SKM-1 treated with dmso at 0.1 percent for 144 hours (cell line): ENCODE data around the gene RIPOR2.

Source experiments
- DNase-seq: peaks from one replicate; lab custom pipeline; 2025; ENCODE audit not compliant: unreplicated experiment; lab: John Stamatoyannopoulos, UW

RIPOR2 gene

GRCh38 chr6:24849713-24850112 is 86.0 kb downstream of the RIPOR2 start:
- no peak for DNase-seq

GRCh38 chr6:24848461-24848860 is 87.3 kb downstream of the RIPOR2 start:
- no peak for DNase-seq

DNA sequence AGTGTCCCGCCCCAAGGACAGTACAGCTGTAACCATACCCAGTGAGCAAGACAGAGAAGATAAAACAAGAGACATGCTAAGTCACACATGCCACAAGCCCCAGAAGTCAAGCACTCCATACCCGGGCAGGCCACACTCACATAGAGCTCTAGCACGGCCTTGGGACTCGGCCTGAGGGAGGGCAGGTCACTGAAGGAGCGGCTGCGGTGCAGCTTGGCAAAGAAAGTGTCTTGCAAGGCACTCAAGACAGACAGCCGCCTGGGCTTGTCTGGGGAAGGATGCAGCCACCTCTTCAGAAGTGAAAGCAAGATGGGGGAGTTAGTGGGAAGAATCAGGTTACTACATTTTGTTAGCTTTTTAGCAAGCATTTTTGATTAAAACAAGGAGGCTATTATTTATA is 88.4 kb downstream of the RIPOR2 start:
- no peak for DNase-seq

DNA sequence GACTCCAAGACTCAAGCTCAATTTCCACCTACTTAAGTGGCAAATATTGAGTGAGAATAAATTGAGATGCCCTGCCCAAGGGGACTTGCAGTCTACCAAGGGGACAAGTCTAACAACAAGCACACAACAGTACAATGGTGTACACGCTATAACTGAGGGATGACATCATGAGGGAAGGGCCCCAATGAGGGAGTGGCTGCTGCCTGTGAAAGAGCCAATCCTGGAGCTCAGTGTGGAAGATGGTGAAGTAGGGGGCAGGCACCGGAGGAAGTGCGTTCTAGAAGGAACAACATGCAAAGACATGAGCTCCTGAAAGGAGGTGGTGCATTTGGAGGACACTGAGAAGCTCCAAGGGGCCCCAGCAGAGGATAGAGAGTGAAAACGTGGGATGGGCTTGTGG is 90.2 kb downstream of the RIPOR2 start:
- DNase-seq: no peak

- DNase-seq: no peak
Observed at GRCh38 chr6:24844903-24845302, 90.9 kb downstream of the RIPOR2 start.

- DNase-seq: no peak
Observed at GRCh38 chr6:24844061-24844460, 91.7 kb downstream of the RIPOR2 start.

DNA sequence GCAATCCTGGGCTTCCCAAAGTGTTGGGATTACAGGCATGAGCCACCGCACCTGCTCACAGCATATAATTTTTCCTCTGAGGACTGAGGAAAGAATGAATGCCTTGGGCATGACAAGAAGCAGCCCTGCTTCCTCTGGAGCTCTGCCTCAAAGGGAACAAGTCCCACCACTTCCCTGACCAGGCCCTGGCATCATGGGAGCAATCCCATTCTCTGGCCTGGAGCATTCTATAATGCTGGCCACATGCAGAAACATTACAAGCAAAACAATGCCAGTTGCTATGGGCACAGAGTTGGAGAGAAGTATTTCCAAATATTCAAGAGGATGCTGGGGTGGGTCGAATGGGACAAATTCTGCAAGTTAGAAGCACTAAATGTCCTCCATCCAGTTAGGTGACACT is 95.6 kb downstream of the RIPOR2 start:
- DNase-seq: no peak

DNA sequence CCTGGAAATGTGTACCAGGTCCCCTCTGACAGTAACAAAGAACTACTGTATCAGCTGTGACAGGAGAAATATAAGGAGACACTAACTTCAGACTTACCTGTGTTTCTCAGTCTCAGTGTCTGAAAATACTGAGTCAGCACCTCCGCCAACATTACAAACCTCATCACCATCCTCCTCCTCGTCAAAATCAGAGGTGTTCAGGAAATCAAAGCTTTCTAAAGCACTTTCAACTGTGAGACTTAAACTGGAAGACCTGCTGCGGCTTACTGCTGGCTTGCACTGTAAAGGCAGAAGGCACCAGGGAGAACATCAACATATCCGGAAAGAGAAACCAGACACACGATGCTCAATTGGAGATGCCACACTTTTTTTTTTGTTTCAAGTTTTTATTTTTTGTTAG is 96.8 kb downstream of the RIPOR2 start:
- no peak for DNase-seq

DNA sequence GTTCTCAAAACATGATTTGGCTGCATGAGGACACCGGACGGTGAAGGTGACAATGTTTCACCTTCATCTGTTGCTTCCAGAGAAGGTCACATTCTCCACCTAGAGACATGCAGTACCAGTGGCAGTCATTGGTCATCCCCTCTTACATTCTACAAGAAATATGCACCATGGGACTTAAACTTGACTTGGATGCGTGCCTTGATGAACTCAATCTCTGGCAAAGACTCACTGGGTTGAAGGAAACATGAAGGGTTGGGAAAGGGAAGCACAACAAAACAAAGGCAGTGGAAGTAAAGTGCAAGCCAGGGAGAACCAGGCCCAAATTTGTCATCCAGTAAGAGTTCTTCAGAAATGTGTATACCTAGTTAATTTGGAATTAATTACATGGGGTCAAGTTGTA is 97.7 kb downstream of the RIPOR2 start:
- DNase-seq: no peak

GRCh38 chr6:24836109-24836508 is 99.7 kb downstream of the RIPOR2 start:
- DNase-seq: no peak

GRCh38 chr6:24833711-24834386 is 101.9 kb downstream of the RIPOR2 start:
- no peak for DNase-seq

- DNase-seq: no peak
Observed at GRCh38 chr6:24832794-24833193, 103.0 kb downstream of the RIPOR2 start.

DNA sequence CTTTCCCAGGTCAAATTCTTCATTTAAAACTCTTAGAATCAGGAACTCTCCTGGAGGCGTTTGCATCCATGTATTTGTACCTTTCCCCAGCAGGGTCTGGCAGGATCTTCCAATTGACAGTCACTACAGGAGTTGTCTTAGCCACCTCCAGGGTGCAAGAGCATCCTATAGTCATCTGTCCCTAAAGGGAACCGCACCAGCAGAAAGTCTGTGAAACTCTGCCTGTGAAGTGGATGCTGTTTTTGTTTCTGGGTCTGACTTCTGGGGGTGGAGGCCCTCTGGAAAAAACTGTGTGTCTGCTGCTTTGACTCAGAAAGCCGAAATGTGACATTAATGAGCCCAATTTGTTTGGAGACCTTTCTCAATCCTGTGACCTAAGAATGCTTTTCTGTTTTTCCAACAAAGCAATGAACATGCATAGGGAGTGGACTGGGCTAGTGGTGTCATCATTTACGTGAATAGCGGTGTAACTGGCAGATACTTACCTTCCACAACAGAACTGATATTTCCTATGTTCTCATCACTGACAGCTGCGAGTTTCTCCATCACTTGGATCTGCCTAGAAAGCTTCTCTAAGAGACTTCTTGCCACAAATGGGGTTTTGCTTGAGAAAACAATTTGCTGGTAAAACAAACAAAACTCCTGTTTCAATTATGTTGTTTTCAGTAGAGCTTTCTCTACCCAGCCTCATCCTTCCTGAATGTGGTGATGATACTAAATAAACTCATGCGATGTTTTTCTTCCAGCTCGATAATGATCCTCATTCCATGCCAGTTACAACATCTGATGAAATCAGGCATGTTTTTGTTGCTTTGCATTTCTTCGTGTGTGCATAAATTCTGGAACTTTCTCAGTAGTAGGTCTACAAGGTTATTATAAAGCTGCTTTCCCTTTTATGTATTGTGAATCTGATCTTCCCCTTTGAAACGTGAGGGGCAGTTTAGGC is 103.7 kb downstream of the RIPOR2 start:
- DNase-seq: no peak

DNA sequence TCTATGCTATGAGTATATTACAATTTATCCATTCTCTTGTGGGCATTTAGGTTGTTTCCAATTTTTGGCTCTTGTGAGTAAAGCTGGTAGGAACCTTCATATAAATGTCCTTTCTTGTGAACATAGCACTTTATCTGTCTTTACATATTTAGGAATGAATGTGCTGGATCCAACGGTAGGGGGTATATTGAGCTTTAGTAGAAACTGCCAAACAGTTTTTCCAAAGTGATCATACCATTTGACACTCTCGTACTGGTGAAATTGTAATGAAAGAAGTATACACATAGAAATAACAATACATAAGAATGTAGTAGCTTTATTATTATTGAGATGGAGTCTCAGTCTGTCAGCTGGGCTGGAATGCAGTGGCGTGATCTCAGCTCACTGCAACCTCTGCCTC is 106.1 kb downstream of the RIPOR2 start:
- DNase-seq: no peak

DNA sequence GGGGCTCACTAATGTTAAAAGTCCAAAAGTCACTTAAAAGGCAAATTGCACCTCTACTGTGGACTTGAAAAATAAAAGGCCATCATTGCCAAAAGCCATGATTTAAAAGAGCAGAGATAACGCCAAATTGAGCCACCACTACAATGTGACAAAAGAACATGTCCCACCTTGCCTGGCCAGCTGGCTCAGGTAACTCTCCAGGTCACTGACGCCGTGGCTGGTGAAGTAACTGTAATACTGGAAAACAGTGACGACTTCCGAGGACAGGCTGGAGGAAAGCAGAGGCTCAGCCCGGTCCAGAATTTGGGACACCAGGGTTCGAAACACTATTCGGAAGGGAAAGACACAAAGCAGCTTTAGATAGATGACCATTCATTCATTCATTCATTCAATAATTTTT is 107.8 kb downstream of the RIPOR2 start:
- DNase-seq: no peak

DNA sequence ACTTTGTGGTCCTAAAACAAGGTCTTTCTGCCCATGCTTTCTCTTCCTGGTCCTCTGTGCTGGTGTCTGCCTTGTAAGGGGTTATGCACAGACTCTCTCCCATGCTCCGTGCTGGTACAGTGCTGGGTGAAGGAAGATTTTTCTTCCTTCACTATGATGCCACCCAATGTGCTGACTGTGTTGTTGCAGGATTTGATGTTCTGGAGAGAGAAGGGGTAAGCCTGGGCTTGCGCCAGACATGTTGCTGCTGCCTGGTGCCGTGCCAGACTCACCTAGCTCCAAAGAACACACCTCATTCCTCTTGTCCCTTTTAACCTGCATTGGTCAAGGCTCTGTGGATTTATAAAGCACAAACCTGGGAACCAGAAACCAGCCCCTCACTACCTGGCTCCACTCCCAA is 108.6 kb downstream of the RIPOR2 start:
- no peak for DNase-seq

- no peak for DNase-seq
Observed at GRCh38 chr6:24825130-24825630, 110.6 kb downstream of the RIPOR2 start.

DNA sequence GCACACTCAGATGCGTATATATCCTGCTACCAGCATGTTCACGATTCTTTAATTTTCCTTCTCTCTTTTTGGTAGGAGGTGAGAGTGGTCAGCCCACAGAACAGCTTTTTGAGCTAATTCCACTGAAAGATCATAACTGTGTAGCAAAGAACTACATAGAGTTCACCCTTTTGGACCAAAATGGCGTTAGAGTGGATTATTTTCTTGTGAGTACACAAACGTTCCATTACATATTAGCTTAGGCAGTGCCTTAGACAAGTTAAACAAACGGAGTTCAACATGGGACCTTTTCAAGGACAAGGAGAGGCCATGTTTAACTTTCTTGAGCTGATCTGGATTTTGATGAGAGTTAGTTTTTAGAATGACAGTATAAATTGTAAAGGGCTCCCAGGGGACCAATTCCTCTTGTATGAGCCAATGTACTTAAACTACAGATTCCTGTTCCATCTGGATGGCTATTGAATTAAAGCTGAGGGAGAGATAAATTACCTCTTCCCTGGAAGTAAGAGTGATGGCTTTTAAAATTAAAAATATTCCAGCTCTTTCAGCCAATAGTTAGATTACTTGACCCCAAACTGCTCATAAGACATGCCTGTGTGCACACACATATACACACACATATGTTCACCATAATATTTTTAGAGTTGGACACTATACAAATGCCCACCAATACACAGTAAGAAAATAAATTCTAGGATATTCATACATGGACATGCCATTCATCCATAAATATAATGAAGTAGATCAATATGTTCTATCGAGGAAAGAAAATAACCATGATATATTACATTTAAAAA is 111.4 kb downstream of the RIPOR2 start:
- DNase-seq: no peak

DNA sequence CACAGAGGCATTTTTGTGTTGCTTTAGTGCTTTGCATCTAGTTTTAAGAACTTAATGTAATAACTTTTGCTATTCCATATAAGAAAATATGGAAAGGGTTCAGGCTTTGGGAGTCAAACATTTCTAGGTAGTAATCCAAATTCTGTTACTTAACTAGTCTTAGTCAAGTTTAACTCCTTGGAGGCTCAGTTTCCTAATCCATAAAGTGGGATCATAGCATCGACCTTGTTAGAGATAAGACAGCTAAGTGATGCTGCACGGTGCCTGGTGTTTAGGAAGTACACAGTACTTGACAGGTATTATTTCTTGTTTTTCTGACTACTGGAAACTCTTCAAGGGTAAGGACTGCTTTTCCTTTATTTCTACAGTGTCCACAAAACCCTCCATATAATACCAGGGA is 112.6 kb downstream of the RIPOR2 start:
- no peak for DNase-seq

GRCh38 chr6:24822696-24823095 is 113.1 kb downstream of the RIPOR2 start:
- no peak for DNase-seq

DNA sequence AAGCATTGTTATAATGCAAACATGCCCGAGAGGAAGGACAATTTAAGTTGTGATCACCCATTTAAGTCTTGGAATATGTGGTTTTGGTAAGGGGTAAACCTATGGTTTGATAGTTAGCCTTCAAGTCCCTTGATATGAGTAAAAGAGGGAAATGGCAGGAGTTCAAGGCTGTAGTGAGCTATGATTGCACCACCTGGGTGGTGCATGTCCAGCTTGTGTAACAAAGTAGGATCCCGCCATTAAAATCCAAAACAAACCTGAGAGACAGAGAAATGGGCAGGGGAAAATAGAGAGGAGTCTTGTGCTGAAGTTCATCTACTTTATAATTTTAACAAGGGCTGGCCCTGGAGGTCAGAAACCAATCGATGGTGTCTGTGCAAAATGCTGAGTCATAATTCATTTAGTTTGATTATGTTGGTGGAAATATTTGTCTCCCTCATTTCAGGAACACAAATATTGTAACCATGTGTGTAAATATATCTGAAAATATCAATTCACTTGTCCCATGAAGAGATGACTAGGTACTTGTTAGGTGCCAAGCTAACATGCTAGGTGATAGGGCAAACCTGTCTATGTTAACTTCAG is 113.8 kb downstream of the RIPOR2 start:
- no peak for DNase-seq
